Measurements from ENCODE around the gene DACT1.

The DACT1 gene

DNA sequence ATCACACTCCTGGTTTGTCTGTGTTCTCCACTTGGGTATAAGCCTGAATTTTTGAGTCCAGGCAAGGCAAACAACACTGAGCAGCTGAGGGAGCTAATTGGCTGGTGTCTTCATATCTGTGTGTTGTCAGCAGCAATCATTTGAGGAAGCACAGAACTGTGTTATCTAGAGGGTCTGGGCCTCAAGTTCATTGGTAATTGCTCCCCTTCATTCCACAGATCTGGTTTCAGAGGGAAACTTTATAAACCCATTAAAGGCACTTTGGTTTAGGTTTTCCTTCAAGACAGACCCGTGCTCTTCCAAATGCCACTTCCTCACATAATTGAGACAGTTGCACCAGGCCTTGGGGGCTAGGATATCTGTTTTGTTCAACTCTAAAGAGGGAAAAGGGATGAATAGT, 5.6 kb downstream of the DACT1 start:
- Histone ChIP-seq H3K9me3 (ENCODE audit: control insufficient read depth, low read length) (no peaks in the 10 kb centered on the region), H3K27ac (ENCODE audit: insufficient read depth, low read length, poor library complexity, severe bottlenecking) (no peak overlapping the region), H3K36me3 (ENCODE audit: control insufficient read depth, insufficient read depth, low read length) (no peaks in the 10 kb centered on the region), H3K4me3 (ENCODE audit: insufficient read depth, low read depth, low read length, poor library complexity, severe bottlenecking) (no peak overlapping the region), H3K4me1 (ENCODE audit: control insufficient read depth, insufficient read depth, low read length, poor library complexity, severe bottlenecking) (peaks cover 4% of the 10 kb centered on the region), H3K27me3 (replicated peaks; ENCODE audit: control insufficient read depth, insufficient read depth, low read length, poor library complexity, severe bottlenecking) (peaks cover 6% of the 10 kb centered on the region)
- DNase-seq: no peak

DNA sequence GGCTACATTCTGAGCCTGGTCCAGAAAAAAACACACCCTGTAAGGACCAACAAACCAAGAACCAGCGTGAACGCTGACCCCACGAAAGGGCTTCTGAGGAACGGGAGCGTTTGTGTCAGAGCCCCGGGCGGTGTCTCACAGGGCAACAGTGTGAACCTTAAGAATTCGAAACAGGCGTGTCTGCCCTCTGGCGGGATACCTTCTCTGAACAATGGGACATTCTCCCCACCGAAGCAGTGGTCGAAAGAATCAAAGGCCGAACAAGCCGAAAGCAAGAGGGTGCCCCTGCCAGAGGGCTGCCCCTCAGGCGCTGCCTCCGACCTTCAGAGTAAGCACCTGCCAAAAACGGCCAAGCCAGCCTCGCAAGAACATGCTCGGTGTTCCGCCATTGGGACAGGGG, 7.9 kb downstream of the DACT1 start:
- H3K4me3 ChIP-seq (ENCODE audit: insufficient read depth, low read depth, low read length, poor library complexity, severe bottlenecking): no peak overlapping the region
- no peak for DNase-seq
- no peak overlapping the region for H3K27ac ChIP-seq (ENCODE audit: insufficient read depth, low read length, poor library complexity, severe bottlenecking)
- H3K36me3 ChIP-seq (ENCODE audit: control insufficient read depth, insufficient read depth, low read length): no peaks in the 10 kb centered on the region
- no peaks in the 10 kb centered on the region for H3K4me1 ChIP-seq (ENCODE audit: control insufficient read depth, insufficient read depth, low read length, poor library complexity, severe bottlenecking)
- no peaks in the 10 kb centered on the region for H3K9me3 ChIP-seq (ENCODE audit: control insufficient read depth, low read length)
- H3K27me3 ChIP-seq (replicated peaks; ENCODE audit: control insufficient read depth, insufficient read depth, low read length, poor library complexity, severe bottlenecking): no peaks in the 10 kb centered on the region

DNA sequence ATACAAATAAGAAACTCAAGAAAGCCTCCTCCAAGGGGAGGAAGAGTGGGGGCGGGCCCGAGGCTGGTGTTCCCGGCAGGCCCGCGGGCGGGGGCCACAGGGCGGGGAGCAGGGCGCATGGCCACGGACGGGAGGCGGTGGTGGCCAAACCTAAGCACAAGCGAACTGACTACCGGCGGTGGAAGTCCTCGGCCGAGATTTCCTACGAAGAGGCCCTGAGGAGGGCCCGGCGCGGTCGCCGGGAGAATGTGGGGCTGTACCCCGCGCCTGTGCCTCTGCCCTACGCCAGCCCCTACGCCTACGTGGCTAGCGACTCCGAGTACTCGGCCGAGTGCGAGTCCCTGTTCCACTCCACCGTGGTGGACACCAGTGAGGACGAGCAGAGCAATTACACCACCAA, 8.7 kb downstream of the DACT1 start:
- H3K4me1 ChIP-seq (ENCODE audit: control insufficient read depth, insufficient read depth, low read length, poor library complexity, severe bottlenecking): no peaks in the 10 kb centered on the region
- H3K36me3 ChIP-seq (ENCODE audit: control insufficient read depth, insufficient read depth, low read length): no peaks in the 10 kb centered on the region
- no peaks in the 10 kb centered on the region for H3K27me3 ChIP-seq (replicated peaks; ENCODE audit: control insufficient read depth, insufficient read depth, low read length, poor library complexity, severe bottlenecking)
- no peaks in the 10 kb centered on the region for H3K9me3 ChIP-seq (ENCODE audit: control insufficient read depth, low read length)
- DNase-seq: no peak
- H3K4me3 ChIP-seq (ENCODE audit: insufficient read depth, low read depth, low read length, poor library complexity, severe bottlenecking): no peak overlapping the region
- H3K27ac ChIP-seq (ENCODE audit: insufficient read depth, low read length, poor library complexity, severe bottlenecking): no peak overlapping the region

DNA sequence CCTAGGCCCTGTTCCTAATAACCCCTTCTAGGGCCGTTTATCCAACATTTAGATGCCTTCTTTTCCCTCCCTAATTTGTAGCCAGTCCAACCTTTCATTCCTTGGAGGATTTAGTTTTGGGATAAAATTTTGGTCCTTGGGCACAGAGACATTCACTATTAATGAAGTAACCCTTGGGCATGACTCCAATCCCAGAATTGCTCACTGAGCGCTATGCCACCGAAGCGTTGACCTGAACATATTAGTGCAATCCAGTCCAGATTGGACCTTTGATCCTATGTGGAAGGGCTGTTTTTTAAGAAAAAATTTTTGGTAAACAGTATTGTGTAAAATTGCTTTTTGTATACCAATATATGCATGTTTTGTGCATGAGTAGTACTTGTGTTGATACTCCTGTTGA, 10.0 kb downstream of the DACT1 start:
- Histone ChIP-seq H3K4me1 (ENCODE audit: control insufficient read depth, insufficient read depth, low read length, poor library complexity, severe bottlenecking) (no peaks in the 10 kb centered on the region), H3K4me3 (ENCODE audit: insufficient read depth, low read depth, low read length, poor library complexity, severe bottlenecking) (no peak overlapping the region), H3K36me3 (ENCODE audit: control insufficient read depth, insufficient read depth, low read length) (no peaks in the 10 kb centered on the region), H3K27ac (ENCODE audit: insufficient read depth, low read length, poor library complexity, severe bottlenecking) (no peak overlapping the region), H3K9me3 (ENCODE audit: control insufficient read depth, low read length) (no peaks in the 10 kb centered on the region), H3K27me3 (replicated peaks; ENCODE audit: control insufficient read depth, insufficient read depth, low read length, poor library complexity, severe bottlenecking) (no peaks in the 10 kb centered on the region)
- no peak for DNase-seq

DNA sequence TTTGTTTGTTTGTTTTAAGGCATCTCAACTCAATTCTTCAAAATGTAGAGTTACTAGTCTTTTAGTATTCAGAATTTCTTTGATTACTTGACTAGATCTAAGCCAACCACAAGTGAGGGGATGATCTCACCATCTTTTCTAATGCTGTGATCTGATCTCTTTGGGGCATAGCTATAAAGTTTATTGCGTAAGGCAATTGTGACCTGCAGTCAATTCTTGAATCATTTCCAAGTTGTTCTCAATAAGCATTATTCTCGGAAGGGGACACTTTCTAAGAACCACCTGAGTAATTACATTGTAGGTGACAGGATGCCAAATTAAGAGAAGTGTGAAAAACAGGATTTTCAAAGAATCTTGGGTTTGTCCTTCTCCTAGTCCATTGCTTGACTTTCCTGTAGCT, 13.1 kb downstream of the DACT1 start:
- Histone ChIP-seq H3K4me3 (ENCODE audit: insufficient read depth, low read depth, low read length, poor library complexity, severe bottlenecking) (no peak overlapping the region), H3K9me3 (ENCODE audit: control insufficient read depth, low read length) (no peaks in the 10 kb centered on the region), H3K27ac (ENCODE audit: insufficient read depth, low read length, poor library complexity, severe bottlenecking) (no peak overlapping the region), H3K27me3 (replicated peaks; ENCODE audit: control insufficient read depth, insufficient read depth, low read length, poor library complexity, severe bottlenecking) (no peaks in the 10 kb centered on the region), H3K36me3 (ENCODE audit: control insufficient read depth, insufficient read depth, low read length) (no peaks in the 10 kb centered on the region), H3K4me1 (ENCODE audit: control insufficient read depth, insufficient read depth, low read length, poor library complexity, severe bottlenecking) (no peaks in the 10 kb centered on the region)
- DNase-seq: no peak

DNA sequence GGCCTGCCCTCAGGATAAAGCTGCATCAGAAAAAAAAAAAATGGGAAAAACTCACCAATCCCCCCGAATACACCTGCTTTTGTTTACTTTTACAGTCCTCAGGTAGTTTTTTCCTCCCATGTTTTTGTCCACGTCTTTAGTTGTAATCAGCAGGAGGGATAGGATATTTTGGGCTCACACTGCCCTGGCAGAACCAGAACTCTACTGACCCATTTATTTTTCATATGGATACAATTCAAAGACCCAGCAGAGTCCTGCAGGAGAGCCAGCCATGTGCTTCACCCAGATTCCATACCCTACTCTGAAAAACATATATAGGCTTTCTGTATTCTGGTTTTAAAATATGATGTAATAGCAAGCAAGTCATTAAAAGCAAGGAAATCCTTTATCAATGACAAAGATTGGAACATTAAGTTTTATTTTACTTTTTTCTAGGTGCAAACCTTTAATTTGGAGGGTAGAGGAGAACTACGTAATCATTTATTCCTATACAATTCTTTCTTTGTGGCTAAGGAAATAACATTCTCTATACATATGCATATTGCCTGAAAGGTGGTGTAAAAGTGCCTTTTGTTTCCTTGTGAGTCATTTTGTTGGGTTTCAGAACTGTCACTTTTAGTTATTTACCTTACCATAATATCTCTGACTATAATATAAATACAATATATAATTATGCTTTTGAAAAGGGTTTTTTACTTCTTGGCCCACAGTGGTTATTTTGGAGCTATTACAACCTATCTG, 19.1 kb downstream of the DACT1 start:
- no peak for DNase-seq
- Histone ChIP-seq H3K4me1 (ENCODE audit: control insufficient read depth, insufficient read depth, low read length, poor library complexity, severe bottlenecking) (no peaks in the 10 kb centered on the region), H3K36me3 (ENCODE audit: control insufficient read depth, insufficient read depth, low read length) (no peaks in the 10 kb centered on the region), H3K27ac (ENCODE audit: insufficient read depth, low read length, poor library complexity, severe bottlenecking) (no peak overlapping the region), H3K9me3 (ENCODE audit: control insufficient read depth, low read length) (no peaks in the 10 kb centered on the region), H3K4me3 (ENCODE audit: insufficient read depth, low read depth, low read length, poor library complexity, severe bottlenecking) (no peak overlapping the region), H3K27me3 (replicated peaks; ENCODE audit: control insufficient read depth, insufficient read depth, low read length, poor library complexity, severe bottlenecking) (no peaks in the 10 kb centered on the region)

DNA sequence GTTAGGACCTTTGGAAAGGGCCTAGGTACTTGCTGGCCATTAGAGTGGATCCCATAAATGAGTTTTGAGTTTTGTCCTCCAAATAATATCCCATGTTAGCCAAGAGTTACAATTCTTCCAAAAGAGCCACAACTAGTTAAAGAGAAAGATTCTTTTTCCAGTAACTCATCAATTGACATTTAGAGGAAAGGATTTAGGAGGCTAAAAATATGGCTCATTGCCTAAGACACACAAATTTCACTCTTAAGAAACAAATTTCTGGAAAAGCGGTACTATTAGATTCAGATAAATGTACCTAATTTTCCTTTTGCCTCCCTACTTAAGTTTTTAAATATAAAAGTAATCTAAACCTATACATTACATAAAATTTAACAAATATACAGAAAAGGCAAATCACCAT, 21.3 kb downstream of the DACT1 start:
- Histone ChIP-seq H3K9me3 (ENCODE audit: control insufficient read depth, low read length) (no peaks in the 10 kb centered on the region), H3K36me3 (ENCODE audit: control insufficient read depth, insufficient read depth, low read length) (no peaks in the 10 kb centered on the region), H3K4me1 (ENCODE audit: control insufficient read depth, insufficient read depth, low read length, poor library complexity, severe bottlenecking) (no peaks in the 10 kb centered on the region), H3K27ac (ENCODE audit: insufficient read depth, low read length, poor library complexity, severe bottlenecking) (no peak overlapping the region), H3K4me3 (ENCODE audit: insufficient read depth, low read depth, low read length, poor library complexity, severe bottlenecking) (no peak overlapping the region), H3K27me3 (replicated peaks; ENCODE audit: control insufficient read depth, insufficient read depth, low read length, poor library complexity, severe bottlenecking) (no peaks in the 10 kb centered on the region)
- DNase-seq: no peak

DNA sequence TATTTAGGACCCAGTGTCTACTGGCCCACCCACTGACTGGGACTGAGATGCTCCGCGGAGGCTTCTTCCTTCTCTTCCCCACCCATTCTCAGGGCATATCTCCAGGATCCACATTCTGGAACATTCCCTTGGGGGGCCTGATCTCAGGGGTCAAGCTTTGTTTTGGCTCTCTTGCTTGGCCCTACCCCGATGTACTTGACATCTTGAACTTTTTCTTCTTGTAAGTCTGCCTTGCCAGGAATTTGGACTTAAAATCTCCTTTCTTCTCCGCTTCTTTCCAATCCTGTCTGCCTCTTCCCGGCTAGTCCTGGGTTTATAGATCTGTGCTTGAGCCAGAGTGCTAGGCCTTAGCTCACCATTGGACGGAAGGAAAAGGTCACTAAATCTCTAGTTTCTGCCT, 22.1 kb downstream of the DACT1 start:
- Histone ChIP-seq H3K9me3 (ENCODE audit: control insufficient read depth, low read length) (no peaks in the 10 kb centered on the region), H3K36me3 (ENCODE audit: control insufficient read depth, insufficient read depth, low read length) (no peaks in the 10 kb centered on the region), H3K4me1 (ENCODE audit: control insufficient read depth, insufficient read depth, low read length, poor library complexity, severe bottlenecking) (no peaks in the 10 kb centered on the region), H3K27ac (ENCODE audit: insufficient read depth, low read length, poor library complexity, severe bottlenecking) (no peak overlapping the region), H3K27me3 (replicated peaks; ENCODE audit: control insufficient read depth, insufficient read depth, low read length, poor library complexity, severe bottlenecking) (no peaks in the 10 kb centered on the region), H3K4me3 (ENCODE audit: insufficient read depth, low read depth, low read length, poor library complexity, severe bottlenecking) (no peak overlapping the region)
- DNase-seq: no peak

DNA sequence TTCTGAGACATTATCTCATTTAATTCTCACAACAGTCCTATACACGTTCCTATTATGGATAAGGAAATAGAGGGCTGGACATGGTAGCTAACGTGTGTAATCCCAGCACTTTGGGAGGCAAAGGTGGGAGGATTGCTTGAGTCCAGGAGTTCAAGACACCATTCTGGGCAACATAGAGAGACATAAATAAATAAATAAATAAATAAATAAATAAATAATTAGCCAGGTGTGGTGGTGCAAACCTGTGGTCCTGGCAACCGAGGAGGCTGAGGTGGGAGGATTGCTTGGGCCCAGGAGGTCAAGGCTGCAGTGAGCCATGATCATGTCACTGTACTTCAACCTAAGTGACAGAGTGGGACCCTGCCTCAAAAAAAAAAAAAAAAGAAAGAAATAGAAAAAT, 22.6 kb downstream of the DACT1 start:
- DNase-seq: no peak
- Histone ChIP-seq H3K4me1 (ENCODE audit: control insufficient read depth, insufficient read depth, low read length, poor library complexity, severe bottlenecking) (no peaks in the 10 kb centered on the region), H3K27me3 (replicated peaks; ENCODE audit: control insufficient read depth, insufficient read depth, low read length, poor library complexity, severe bottlenecking) (no peaks in the 10 kb centered on the region)

DNA sequence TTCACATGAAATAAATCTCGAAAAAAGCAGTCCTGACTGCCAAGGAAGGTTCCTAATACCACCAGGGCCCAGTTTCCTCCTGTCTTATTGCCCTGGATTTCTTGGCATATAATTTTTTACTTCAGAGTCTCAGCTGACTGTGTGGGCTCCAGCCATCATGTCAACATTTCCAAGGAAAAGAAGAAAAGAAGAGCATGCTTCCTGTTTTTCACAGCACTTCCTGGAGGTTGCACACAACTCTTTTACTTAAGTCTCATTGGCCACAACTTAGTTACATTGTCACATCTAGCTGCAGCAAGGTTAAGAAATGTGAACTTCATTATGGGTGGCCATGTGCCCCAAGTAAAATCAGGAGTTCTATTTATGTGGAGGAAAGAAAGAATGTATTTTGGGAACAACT, 24.3 kb downstream of the DACT1 start:
- no peaks in the 10 kb centered on the region for H3K27me3 ChIP-seq (replicated peaks; ENCODE audit: control insufficient read depth, insufficient read depth, low read length, poor library complexity, severe bottlenecking)
- H3K27ac ChIP-seq (ENCODE audit: insufficient read depth, low read length, poor library complexity, severe bottlenecking): no peak overlapping the region
- no peak overlapping the region for H3K4me3 ChIP-seq (ENCODE audit: insufficient read depth, low read depth, low read length, poor library complexity, severe bottlenecking)
- no peak for DNase-seq
- H3K4me1 ChIP-seq (ENCODE audit: control insufficient read depth, insufficient read depth, low read length, poor library complexity, severe bottlenecking): no peaks in the 10 kb centered on the region
- H3K9me3 ChIP-seq (ENCODE audit: control insufficient read depth, low read length): no peaks in the 10 kb centered on the region
- H3K36me3 ChIP-seq (ENCODE audit: control insufficient read depth, insufficient read depth, low read length): no peaks in the 10 kb centered on the region

More for the DNA sequence above, 22.6 kb downstream of the DACT1 start:
- H3K27ac ChIP-seq (ENCODE audit: insufficient read depth, low read length, poor library complexity, severe bottlenecking): no peak overlapping the region
- H3K9me3 ChIP-seq (ENCODE audit: control insufficient read depth, low read length): no peaks in the 10 kb centered on the region
- H3K4me3 ChIP-seq (ENCODE audit: insufficient read depth, low read depth, low read length, poor library complexity, severe bottlenecking): no peak overlapping the region
- no peaks in the 10 kb centered on the region for H3K36me3 ChIP-seq (ENCODE audit: control insufficient read depth, insufficient read depth, low read length)

Data from effector memory CD4-positive, alpha-beta T cell (primary cell).